Measurements from ENCODE around the gene TNFRSF13B.
"Not testable (repeated sequence)": the region's sequence is repeated elsewhere in the genome, so short reads cannot be mapped to it uniquely, and the experiment has no call there.

Gene TNFRSF13B

GRCh38 chr17:16987830-16988601, 16.1 kb upstream of the TNFRSF13B start:
- peak in 1 of 2 donors; percentile 9 for DNase-seq (ENCODE audit: extremely low read depth in 1 of 2, low read depth in 1 of 2)

GRCh38 chr17:16987066-16987829, 15.3 kb upstream of the TNFRSF13B start:
- no peak for DNase-seq (ENCODE audit: extremely low read depth in 1 of 2, low read depth in 1 of 2)

GRCh38 chr17:16986391-16986790, 14.5 kb upstream of the TNFRSF13B start:
- DNase-seq (ENCODE audit: extremely low read depth in 1 of 2, low read depth in 1 of 2): no peak

- DNase-seq (ENCODE audit: extremely low read depth in 1 of 2, low read depth in 1 of 2): no peak
Observed at GRCh38 chr17:16981928-16982327, 10.0 kb upstream of the TNFRSF13B start.

- no peak for DNase-seq (ENCODE audit: extremely low read depth in 1 of 2, low read depth in 1 of 2)
Observed at GRCh38 chr17:16980813-16981731, 9.2 kb upstream of the TNFRSF13B start.

- DNase-seq (ENCODE audit: extremely low read depth in 1 of 2, low read depth in 1 of 2): no peak
Observed at GRCh38 chr17:16980061-16980460, 8.1 kb upstream of the TNFRSF13B start.

- DNase-seq (ENCODE audit: extremely low read depth in 1 of 2, low read depth in 1 of 2): not testable (repeated sequence)
Observed at GRCh38 chr17:16979237-16979823, 7.4 kb upstream of the TNFRSF13B start.

- DNase-seq (ENCODE audit: extremely low read depth in 1 of 2, low read depth in 1 of 2): no peak
Observed at GRCh38 chr17:16977932-16978331, 6.0 kb upstream of the TNFRSF13B start.

GRCh38 chr17:16976725-16977550, 5.0 kb upstream of the TNFRSF13B start:
- DNase-seq (ENCODE audit: extremely low read depth in 1 of 2, low read depth in 1 of 2): no peak

GRCh38 chr17:16975744-16976625, 4.1 kb upstream of the TNFRSF13B start:
- DNase-seq (ENCODE audit: extremely low read depth in 1 of 2, low read depth in 1 of 2): no peak

GRCh38 chr17:16975277-16975651, 3.3 kb upstream of the TNFRSF13B start:
- no peak for DNase-seq (ENCODE audit: extremely low read depth in 1 of 2, low read depth in 1 of 2)

- DNase-seq (ENCODE audit: extremely low read depth in 1 of 2, low read depth in 1 of 2): no peak
Observed at GRCh38 chr17:16974569-16975276, 2.8 kb upstream of the TNFRSF13B start.

GRCh38 chr17:16973760-16974540, 2.0 kb upstream of the TNFRSF13B start:
- DNase-seq (ENCODE audit: extremely low read depth in 1 of 2, low read depth in 1 of 2): no peak

- not testable (repeated sequence) for DNase-seq (ENCODE audit: extremely low read depth in 1 of 2, low read depth in 1 of 2)
Observed at GRCh38 chr17:16973043-16973442, 1.1 kb upstream of the TNFRSF13B start.

- no peak for DNase-seq (ENCODE audit: extremely low read depth in 1 of 2, low read depth in 1 of 2)
Observed at GRCh38 chr17:16972346-16972745, 428 bp upstream of the TNFRSF13B start.

GRCh38 chr17:16969931-16970906, 1.7 kb downstream of the TNFRSF13B start:
- DNase-seq (ENCODE audit: extremely low read depth in 1 of 2, low read depth in 1 of 2): no peak
